Erythroblast (primary cell): ENCODE results near the gene LTB4R2.

Experiments
- GATA1 ChIP-seq: IDR thresholded peaks from 2 replicates; pipeline ENCODE4 v1.6.1; 2011; ENCODE audit warnings: low read depth, mild to moderate bottlenecking, control low read depth, low read length, moderate library complexity
- POLR2A ChIP-seq: IDR thresholded peaks from 2 replicates; pipeline ENCODE4 v1.6.1; 2011; ENCODE audit warnings: mild to moderate bottlenecking, low read length

DNA sequence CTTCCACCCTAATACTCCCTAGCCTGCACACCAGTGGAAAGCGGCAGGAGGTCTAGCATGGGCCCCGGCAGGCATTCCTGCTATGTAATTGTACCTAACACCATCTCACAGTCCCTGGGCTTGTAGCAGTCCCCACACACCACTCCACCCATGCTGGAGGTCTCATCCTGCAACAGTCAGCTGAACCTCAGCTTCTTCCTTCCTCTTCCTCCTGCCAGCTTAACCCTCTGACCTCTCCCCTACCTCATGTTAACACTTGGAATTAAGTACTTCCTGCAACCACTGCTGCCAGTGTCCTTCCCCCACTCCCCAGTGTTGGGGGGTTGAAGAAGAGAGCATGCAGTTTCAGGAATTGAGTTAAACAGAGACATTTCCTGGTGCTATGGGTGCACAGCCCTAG, 17.4 kb downstream of the LTB4R2 start:
- TF ChIP-seq POLR2A (no peak), GATA1 (no peak)
